Measurements from ENCODE around the gene MMP20.
"Not testable (repeated sequence)": the region's sequence is repeated elsewhere in the genome, so short reads cannot be mapped to it uniquely, and the experiment has no call there.

Gene MMP20, protein sequence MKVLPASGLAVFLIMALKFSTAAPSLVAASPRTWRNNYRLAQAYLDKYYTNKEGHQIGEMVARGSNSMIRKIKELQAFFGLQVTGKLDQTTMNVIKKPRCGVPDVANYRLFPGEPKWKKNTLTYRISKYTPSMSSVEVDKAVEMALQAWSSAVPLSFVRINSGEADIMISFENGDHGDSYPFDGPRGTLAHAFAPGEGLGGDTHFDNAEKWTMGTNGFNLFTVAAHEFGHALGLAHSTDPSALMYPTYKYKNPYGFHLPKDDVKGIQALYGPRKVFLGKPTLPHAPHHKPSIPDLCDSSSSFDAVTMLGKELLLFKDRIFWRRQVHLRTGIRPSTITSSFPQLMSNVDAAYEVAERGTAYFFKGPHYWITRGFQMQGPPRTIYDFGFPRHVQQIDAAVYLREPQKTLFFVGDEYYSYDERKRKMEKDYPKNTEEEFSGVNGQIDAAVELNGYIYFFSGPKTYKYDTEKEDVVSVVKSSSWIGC
- total RNA-seq, result 0 reads per million in 3 experiments

DNA sequence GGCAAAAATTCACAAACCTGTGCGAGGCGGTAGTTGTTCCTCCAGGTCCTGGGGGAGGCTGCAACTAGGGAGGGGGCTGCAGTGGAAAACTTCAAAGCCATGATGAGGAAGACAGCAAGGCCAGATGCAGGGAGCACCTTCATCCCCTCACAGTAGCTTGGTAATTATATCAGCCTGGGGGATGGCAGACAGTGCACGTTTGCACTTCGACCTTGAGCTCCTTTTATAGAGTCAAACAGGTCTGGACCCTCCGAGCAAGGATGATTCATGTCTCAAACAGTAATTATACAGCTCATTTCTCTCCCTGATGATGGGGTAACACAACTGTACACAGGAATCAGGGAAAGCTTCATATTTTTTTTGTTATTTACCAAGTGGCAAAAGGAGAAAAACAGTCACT lies at the start of gene MMP20:
Gene MMP20, minus strand, starts transcription at position 156 of the 400 bp plus-strand sequence. Its CDS starts 13 bp downstream, at position 143.
- DNase-seq, result no peak

DNA sequence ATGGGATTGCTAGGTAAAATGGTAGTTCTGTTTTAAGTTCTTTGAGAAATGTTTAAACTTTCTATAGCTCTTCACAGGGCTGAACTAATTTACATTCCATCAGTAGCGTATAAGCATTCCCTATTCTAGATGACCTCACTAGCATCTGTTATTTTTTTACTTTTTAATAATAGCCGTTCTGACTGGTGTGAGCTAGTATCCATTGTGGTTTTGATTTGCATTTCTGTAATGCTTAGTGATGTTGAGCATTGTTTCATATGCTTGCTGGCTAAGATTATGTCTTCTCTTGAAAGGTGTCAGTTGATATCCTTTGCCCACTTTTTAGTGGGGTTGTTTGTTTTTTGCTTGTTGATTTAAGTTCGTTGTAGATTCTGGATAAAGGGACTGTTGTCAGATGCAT lies 44.5 kb upstream of the MMP20 start:
- DNase-seq, result no peak

DNA sequence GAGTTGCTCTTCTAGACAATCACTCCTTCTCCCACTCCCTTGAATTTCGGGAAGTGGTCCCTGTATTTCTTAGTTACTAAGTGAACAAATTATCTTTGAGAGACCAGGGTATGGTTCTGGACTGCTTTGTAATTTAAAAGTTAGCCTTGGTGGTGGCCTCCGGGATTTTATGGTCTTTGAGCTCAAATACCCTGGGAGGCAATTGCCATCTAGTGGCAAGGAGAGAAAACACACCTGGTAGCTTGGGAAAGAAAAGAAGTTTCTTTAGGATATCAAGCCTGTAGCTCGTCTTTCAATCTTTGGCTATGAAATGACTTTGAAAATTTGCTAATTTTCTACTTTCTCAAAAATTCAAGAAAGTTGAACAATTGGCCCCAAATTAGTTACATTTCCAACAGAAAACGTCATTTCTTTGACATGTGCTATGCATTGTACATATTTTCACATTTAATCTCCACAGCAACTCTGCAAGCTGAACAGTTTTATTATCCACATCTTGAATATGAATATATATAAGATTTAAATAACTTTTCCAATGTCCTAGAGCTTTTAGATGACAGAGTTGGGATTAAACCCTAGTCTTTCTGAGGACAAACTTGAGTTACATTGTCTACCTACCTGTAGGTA lies 41.3 kb upstream of the MMP20 start:
- DNase-seq, result peak; percentile 27

DNA sequence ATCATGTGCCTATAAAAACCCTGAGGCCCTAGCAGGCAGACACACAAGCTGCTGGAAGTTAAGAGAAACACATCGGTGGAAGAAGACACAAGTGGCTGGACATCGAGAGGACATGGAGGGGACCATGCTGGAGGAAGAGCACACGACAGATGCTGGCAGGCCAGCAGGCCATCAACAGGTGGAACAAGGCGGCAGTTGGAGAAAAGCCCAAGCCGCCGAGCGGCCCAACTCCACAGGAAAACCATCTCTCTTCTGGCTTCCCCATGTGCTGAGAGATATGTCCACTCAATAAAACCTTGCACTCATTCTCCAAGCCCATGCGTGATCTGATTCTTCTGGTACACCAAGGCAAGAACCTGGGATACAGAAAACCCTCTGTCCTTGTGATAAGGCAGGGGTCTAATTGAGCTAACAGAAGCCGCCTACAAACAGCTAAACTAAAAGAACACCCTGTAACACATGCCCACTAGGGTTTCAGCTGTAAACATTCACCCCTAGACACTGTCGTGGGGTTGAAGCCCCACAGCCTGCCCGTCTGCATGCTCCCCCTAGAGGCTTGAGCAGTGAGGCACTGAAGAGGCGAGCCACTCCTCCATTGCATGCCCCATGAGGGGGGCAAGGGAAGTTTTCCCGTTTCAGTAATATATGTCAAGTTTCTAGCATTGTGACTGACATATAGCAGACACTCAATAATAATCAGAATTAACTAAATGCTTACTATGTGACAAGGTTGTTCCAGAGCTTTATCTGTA lies 39.0 kb upstream of the MMP20 start:
- DNase-seq, result peak; percentile 1

DNA sequence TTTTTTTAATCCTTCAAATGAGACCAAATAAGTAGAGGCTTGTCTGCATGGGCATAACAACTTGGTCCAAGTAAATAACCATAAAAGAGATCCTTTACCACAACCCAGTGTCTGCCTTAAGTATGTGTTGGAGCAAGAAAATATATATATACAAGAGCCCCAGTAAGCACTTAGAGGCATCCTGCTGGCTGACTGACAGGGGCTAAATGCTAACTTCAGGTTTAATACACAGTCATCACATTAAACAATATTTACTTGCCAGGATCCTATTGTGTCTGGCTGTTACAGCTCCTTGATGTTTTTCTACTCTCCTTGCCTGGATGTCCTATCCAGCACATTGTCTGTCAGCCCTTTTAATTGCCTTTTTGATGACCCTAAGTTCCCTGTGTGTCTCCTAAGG lies 37.5 kb upstream of the MMP20 start:
- no peak for DNase-seq

DNA sequence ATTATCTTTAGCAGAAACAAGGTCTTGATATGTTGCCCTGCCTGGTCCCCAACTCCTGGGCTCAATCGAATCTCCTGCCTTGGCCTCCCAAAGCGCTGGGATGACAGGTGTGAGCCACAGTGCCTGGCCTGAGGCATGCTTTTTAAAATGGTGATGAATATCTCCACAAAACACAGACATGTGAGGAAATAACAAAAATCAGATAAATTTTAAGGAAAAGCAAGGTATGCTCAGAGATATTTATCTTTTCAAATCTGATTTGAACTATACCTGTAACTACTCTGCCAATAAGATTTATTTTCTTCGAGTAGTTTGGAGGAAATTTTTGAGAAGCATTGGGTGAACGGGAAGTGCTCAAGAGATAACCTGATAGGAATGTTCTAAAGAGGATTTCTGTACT lies 35.9 kb upstream of the MMP20 start:
- no peak for DNase-seq

DNA sequence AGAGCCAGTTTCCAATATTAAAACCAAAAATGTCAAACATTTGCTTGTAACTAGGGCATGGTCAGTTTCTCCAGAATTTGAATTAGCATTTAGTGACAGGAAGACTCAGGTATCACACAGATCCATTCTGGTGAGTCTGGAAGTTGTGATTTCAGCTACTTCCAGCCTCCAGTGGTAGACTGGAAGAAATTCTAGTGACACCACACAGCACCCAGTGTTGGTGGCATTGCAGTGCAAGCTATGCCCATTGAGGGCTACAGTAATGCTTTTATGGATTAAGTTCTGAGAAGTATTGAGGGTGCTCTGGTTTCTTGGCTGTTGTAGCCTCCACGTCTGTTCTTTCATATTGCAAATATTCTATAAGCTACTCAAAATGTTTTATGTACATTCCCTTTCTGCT lies 31.4 kb upstream of the MMP20 start:
- no peak for DNase-seq

DNA sequence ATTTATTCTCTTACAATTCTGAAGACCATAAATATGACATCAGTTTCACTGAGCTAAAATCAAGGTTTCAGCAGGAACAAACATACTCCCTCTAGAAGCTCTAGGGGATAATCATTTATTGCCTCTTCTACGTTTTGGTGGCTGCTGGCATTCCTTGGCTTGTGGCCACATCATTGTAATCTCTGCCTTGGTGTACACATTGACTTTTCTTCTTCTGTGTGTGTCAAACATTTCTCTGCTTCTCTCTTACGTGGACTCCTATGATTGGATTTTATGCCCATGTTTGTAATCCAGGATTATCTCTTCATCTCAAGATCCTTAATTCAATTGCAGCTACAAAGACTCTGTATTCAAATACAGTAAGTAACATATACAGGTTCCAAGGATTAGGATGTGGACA lies 30.4 kb upstream of the MMP20 start:
- no peak for DNase-seq

DNA sequence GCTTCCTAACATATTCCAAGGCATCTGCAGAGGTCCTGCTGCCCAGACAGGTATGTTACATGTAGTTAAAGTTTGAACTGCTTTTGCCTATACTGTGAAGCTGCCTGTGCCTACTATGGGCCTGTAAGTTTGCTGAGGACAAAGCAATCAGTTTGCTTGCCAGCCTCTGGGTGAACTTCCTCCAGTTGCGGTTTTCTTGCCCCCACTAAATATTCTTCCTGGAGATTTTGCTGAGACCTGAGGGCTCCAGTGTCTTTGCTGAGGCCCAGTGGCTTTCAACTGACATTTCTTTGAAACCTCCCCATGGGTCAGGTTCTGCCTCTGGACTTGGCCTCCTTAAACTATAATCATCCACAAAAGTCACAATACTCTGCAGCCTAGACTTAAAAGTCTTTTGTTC lies 29.6 kb upstream of the MMP20 start:
- DNase-seq, result no peak

DNA sequence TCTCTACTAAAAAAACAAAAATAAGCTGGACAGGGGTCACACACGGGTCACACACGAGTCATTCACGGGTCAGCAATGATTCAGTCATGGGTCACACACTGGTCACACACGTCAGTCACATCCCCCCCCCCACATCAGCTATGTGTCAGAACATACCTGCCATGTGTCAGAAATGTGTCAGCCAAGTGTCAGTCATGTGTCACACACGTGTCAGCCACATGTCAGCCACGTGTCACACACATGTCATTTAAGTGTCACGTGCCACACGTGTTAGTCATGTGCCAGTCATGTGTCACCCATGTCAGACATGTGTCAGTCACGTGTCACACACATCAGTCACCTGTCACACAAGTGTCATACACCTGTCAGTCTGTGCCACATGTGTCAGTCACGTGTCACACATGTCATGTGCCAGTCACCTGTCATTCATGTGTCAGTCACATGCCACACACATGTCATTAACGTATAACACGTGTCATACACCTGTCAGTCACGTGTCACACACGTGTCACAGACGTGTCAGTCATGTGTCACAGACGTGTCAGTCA lies 28.7 kb upstream of the MMP20 start:
- no peak for DNase-seq

DNA sequence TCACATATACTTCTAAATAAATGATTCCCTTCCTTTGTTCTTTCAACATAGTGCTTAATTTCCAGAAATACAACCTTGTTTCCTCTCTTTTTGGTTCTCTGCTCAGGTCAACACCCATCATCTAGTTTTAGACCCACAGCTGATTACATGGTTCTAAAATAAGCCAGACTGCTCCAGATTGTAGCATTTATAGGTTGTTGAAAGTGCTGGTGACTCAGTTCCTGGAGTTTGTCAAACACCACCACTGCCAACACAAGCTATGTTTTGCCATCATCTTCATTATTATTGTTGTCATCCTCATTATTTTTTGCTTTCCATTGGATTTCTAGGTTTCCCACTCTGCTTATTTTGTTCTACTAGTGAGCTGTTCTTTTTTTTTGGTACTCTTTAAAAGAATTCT lies 22.3 kb upstream of the MMP20 start:
- DNase-seq, result no peak

DNA sequence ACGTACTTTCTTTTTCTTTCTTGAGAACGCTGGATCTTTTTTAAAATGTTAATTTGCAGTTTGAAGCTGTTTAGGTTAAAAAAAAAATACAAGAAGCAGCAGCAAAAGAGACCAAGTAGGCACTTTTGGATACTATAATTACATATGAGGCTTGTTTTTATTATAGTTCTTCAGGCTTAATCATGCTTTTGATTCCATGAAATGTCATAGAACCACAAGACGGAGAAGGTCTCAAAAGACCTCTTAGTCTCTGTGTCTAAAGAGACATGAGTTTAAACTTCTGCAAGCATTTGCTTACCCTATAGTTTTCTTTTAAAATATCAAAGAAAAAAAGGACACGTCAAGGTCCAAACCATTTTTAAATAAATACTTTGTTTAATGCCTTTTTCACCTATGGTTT lies 18.8 kb upstream of the MMP20 start:
- no peak for DNase-seq

DNA sequence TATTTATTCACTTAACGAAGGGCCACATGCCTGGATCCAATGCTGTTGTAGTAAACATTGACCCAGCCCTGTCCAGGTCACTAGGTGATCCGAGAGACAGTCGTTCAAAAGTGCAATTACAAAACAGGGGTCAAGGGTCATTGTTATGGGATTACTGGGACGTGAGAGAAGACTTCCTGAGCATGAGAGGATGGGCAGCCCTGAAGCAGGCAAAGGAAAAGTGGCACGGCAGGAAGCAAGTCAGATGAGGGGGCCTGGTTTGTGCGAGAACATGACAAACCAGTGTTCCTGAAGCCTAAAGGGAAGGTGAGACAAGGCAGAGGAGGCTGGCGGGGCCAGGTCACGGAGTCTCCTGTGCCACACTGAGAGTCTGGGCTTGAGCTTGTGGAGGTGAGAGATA lies 15.8 kb upstream of the MMP20 start:
- no peak for DNase-seq

DNA sequence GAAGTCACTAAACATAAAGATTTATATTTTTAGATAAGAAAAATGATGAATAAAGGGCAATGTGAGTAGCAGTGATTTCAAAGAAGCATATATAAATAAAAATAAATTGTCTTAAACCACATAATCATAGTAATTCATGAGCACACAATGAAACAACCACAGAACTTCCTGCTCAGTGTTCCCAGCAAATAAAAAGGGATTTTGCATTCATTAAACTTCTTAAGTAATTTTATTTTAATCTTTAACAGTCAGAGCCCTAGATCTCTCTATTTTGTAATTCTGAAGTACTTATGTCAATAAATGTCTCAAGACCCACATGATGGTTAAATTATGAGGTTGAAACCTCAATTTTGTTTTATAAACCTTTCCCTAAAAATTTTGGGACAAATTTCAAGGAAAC lies 14.5 kb upstream of the MMP20 start:
- DNase-seq, result no peak

DNA sequence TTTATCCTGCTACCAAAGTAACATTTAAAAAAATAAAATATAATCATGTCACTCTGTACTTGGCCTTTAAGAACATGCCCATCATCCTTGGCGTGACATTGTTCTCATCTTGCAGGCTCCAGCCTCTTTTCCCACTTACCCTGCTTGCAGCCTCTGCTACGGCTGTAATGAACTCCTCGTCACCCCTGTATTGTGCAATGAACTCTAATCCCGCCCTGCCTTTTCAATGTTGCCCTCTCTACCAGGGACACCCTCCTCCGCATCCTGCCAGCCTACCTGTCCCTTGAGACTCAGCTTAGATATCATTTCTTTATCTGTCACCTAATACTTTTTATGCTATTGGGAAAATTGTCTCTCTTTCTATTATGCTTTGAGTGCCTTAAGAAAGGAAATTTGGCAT lies 12.6 kb upstream of the MMP20 start:
- DNase-seq, result no peak

DNA sequence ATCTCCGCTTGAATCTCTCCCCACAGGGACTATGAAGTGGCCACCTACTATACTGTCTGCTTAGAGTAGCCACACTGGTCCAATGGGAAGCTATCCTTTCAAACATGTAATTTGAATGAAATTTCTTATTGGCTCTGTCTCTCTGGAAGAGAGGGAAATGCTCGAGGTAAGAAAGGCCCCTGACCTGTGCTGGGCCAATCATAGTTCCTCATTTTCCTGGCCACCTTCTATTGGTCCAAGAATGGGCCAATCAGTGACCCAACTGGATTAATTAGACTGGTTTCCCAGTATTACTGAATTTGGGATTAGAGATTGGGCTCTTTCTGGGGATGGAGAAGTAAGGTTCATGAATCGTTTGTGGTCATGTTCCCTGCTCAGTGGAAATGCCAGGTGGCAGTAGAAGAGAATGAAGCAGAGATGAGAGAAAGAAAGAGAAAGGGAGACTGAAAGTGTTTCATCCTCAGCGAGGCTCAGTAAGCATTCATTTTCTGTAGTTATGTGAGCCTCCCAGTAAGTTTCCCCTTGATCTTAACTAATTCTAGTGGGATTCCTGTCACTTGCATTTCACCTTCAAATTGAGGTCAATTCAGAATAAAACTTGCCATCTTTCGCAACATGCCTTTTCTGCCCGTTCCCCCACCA lies 8.4 kb upstream of the MMP20 start:
- no peak for DNase-seq

DNA sequence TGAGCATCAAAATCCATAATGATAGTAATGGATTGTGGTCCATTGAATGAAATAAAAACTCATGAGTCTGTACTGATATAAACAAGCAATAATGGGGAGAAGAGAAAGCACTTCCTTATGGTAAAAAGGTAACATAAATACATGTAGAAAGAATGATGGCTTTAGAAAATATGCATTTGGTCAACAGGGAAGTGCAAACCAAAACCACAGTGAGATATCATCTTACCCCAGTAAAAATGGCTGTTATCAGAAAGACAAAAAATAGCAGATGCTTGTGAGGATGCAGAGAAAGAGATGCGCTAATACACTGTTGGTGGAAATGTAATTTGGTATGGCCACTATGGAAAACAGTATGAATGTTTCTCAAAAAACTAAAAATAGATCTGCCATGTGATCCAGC lies 6.9 kb upstream of the MMP20 start:
- no peak for DNase-seq

DNA sequence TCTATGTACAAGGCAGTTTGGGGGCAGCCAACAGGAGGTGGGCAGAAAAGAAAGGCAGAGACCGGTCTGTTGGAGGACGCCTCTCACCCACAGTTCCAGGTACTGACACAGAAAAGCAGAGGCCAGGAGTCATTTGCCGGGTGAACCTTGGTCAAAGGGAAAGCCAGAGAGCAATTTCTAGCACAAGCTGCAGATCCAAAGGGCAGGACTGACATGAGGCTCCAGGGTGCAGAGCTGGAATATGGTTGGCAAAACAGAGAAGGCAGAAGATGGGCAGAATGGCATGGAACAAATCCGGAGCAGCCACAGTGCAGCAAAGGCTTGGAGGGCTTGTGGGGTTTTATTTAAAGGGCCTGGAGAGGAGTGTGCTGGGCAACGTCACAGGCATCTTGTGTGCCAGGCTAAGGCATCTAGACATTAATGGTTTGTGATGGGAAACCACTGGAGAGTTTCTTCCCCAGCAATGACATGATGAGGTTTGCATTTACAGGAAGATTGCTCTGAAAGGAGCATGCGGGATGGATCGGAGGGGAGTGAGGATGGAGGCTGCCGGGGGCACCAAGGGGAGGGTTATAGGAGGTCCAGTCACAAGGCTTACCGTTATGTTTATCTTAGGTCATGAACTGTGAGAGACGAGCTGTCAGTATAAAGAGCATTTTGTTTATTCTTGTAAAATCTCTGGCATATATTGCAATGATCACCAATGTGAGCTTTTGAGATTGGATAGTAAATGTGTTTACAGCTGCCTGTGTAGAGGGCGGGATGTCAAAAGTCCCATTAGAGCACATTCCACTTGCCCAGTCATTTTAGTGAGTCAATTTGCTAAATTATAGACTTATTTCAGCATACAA lies 5.7 kb upstream of the MMP20 start:
- no peak for DNase-seq

DNA sequence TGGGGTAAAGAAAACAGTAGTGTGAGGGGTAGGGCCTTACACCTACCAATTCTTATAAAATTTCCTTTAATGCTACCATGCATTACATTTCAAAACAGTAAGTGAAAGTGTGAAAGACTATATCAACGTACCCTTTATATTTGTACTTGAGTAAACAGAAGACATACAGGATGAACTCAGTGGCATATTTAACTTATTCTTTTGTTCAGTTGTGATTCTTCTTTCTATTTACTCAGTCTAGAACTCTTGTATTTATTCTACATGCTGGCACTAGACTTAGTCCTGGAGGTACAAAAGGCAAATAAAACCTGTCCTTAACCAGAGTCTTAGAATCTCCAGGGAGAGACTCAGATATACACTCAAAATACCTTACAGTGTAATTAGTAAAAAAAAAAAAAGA lies 4.8 kb upstream of the MMP20 start:
- DNase-seq, result not testable (repeated sequence)

DNA sequence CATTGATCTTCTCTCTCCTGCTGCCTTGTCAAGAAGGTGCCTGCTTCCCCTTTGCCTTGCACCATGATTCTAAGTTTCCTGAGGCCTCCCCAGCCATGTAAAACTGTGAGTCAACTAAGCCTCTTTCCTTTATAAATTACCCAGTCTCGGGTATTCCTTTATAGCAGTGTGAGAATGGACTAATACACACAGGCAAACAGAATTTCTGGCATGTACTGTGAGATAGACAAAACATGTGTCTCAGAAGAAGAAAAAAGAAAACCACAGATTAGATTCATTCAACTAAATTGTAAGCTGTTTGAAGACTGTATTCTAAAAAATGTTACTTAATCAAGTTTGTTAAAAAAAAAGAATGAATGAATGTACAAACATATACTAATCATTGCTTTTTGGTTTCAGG lies 1.5 kb upstream of the MMP20 start:
- no peak for DNase-seq

DNA sequence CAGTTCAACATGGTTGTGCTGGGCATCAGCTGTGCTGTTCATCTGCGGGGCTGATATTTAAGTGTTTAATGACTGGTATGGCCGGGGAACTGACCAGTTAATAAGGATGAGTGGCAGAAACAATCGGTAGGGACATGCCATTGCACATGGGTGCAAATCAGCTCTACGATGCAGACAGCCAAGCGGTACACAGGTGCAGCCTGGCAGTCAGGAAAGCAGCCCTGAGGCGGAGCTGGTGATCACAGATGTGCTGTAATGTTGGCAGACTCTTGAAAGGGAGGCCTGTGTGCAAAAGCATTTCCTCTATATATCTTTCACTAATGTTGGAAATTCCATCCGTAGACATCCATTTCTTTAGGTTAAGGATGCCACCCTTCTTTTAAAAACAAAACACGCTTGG lies 1.1 kb downstream of the MMP20 start:
- no peak for DNase-seq

DNA sequence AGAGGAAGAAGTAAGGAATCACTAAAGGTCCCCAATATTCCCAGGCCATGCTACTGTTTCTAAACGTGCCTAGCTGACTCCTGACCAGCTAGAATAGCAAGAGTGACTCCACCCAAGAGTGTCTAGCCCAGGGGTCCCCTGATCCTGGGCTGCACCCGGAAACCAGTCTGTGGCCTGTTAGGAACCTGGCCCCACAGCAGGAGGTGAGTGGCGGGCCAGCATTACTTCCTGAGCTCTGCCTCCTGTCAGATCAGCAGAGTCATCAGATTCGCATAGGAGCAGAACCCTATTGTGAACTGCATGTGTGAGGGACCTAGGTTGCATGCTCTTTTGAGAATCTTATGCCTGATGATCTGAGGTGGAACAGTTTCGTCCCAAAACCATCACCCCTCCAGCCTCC lies 2.0 kb downstream of the MMP20 start:
- no peak for DNase-seq

All from central memory CD4-positive, alpha-beta T cell (primary cell).